Retinal pigment epithelial cell (primary cell): ENCODE data around the gene SOWAHB.
A peak's percentile ranks its signal among the peaks of the same experiment; 100 is the strongest.

ENCODE experiments used
- DNase-seq: peaks from one replicate; pipeline ENCODE4 v3.0.0-alpha.2; 2010; ENCODE audit warnings: low read depth
- H3K4me3 ChIP-seq: 2 replicates; pipeline ENCODE4 v1.5.1; 2011; ENCODE audit warnings: mild to moderate bottlenecking, low read length, control low read depth, moderate library complexity
- CTCF ChIP-seq: conservative IDR thresholded peaks from 2 replicates; pipeline ENCODE4 v1.5.1; 2011; ENCODE audit warnings: low read depth, low read length, control low read depth, inconsistent platforms

SOWAHB gene

GRCh38 chr4:76867377-76867776 is 30.6 kb downstream of the SOWAHB start:
- TF ChIP-seq CTCF = no peak
- no peak overlapping the region for H3K4me3 ChIP-seq
- DNase-seq = no peak

GRCh38 chr4:76866641-76867040 is 31.3 kb downstream of the SOWAHB start:
- no peak for DNase-seq
- no peak overlapping the region for H3K4me3 ChIP-seq
- no peak for TF ChIP-seq CTCF

- no peak overlapping the region for H3K4me3 ChIP-seq
- no peak for DNase-seq
- TF ChIP-seq CTCF = no peak
Observed at GRCh38 chr4:76858319-76858718, 39.6 kb downstream of the SOWAHB start.

DNA sequence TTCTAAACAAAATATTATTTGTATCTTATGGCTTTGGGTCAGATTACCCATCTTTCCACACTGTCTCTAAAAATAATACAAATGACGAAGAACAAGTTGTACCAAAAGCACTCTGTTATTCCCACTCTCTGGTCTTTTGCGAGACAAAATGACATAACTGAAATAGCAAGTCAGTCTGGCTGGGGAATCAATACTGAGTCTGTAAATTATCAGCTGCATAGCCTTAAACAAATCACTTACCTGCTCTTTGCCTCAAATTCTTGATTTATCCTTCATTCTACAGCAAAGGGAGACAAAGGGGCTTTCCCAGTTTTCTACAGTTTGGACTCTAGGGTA is 40.9 kb downstream of the SOWAHB start:
- DNase-seq = no peak
- no peak overlapping the region for H3K4me3 ChIP-seq
- no peak for TF ChIP-seq CTCF

GRCh38 chr4:76856243-76857073 is 41.5 kb downstream of the SOWAHB start:
- H3K4me3 ChIP-seq = no peak overlapping the region
- peak; percentile 93 for DNase-seq
- no peak for TF ChIP-seq CTCF

DNA sequence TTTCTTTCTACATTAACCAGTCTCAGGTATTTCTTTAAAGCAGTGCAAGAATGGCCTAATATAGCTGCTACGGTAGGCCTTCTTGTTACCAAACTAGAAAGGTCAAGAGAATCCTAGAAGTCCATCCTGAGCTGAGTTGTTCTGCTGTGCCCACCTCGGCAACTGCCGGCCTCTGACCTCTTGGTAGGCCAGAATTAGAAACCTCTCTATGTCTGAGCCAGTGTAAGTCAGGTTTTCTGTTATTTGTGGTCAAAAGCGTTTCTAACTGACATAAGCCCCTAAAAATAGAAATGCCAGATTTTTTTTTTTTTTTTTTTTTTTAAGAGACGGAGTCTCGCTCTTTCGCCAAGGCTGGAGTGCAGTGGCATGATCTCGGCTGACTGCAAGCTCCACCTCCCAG is 43.1 kb downstream of the SOWAHB start:
- H3K4me3 ChIP-seq = no peak overlapping the region
- DNase-seq = no peak
- TF ChIP-seq CTCF = no peak

DNA sequence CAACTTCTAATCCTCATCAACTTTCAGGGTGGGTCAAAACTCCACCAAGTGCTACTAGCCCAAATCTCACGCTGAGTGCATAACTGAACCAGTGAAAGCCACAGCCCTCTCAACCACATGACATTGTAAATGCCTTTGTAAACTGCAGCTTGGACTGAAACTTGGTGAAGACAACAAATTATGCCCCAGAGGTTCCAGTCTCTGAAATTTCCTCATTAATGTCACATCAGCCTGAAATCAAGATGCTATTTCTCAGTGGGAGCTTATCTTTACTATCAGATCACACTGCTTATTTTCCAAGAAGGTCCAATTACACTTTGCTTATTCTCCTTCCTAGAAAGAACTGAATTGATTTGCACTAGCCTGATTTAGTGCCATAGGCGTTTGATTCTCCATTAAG is 46.6 kb downstream of the SOWAHB start:
- DNase-seq = no peak
- no peak overlapping the region for H3K4me3 ChIP-seq
- no peak for TF ChIP-seq CTCF
